ENCODE measurements around the gene SH3BP2. TPM values are rescaled to one million over a fixed set of nuclear protein-coding genes. Genes with fewer than 3 reads are reported as not detected.

Gene SH3BP2
- polyA plus RNA-seq, 3 donors = 19.1 to 478 (median 26.9) TPM

DNA sequence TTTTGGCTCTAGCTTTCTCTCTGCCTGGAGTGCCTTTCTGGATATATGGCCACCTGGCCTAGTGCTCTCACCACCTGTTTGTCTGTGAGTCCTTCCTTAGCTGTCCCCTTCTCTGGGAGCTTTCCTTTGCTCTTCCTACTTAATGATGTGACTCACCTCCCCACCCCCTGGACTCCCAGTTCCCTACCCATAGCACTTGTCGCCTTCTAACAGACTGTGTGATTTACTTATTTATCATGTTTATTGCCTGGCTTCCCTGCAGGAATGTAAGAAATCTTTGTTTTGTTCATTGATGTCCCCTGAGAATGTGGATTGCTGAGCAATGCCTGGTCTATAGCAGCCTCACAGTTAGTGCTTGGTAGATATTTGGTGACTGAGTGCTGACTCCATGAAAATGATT is 69.6 kb downstream of the SH3BP2 start:
- peak overlapping the region in 1 of 2 donors; percentile 24 for H3K27ac ChIP-seq (ENCODE audit: low read depth in 1 of 2, low read length in 2 of 2)
- no peak overlapping the region for H3K9ac ChIP-seq (ENCODE audit: insufficient read depth, low read length, poor library complexity, severe bottlenecking)
- H3K9me3 ChIP-seq (replicated peaks in 1 of 2; ENCODE audit: control insufficient read depth in 1 of 2, insufficient read depth in 1 of 2, low read length in 2 of 2) = no peaks in the 10 kb centered on the region
- no peaks in the 10 kb centered on the region for H3K9me3 Mint-ChIP-seq
- DNase-seq = peak in 1 of 3 donors; percentile 51
- no peak overlapping the region for H3K4me3 Mint-ChIP-seq
- H3K36me3 Mint-ChIP-seq = peaks cover 4 to 16% of the 10 kb centered on the region in 2 donors
- H3K36me3 ChIP-seq (replicated peaks in 1 of 2; ENCODE audit: control insufficient read depth in 1 of 2, insufficient read depth in 2 of 2, low read length in 2 of 2) = peaks cover 0 to 4% of the 10 kb centered on the region in 2 donors
- no peaks in the 10 kb centered on the region for H3K27me3 ChIP-seq (ENCODE audit: control insufficient read depth in 2 of 2, insufficient read depth in 2 of 2, low read length in 2 of 2)
- H3K27ac Mint-ChIP-seq = peak overlapping the region in 3 of 7 donors; percentile 36 to 64 (median 38)
- H4K20me1 ChIP-seq (ENCODE audit: insufficient read depth, low read length) = peaks cover 97% of the 10 kb centered on the region
- intact Hi-C loops (cut with micrococcal nuclease) = no loop called here
- H3K4me1 ChIP-seq (ENCODE audit: control insufficient read depth in 1 of 2, insufficient read depth in 2 of 2, low read length in 2 of 2) = peaks cover 54 to 55% of the 10 kb centered on the region in 2 donors
- no CpG with 5 or more reads among the region's 1 CpG for WGBS (ENCODE audit: insufficient coverage)
- TF ChIP-seq, protein P1, sequence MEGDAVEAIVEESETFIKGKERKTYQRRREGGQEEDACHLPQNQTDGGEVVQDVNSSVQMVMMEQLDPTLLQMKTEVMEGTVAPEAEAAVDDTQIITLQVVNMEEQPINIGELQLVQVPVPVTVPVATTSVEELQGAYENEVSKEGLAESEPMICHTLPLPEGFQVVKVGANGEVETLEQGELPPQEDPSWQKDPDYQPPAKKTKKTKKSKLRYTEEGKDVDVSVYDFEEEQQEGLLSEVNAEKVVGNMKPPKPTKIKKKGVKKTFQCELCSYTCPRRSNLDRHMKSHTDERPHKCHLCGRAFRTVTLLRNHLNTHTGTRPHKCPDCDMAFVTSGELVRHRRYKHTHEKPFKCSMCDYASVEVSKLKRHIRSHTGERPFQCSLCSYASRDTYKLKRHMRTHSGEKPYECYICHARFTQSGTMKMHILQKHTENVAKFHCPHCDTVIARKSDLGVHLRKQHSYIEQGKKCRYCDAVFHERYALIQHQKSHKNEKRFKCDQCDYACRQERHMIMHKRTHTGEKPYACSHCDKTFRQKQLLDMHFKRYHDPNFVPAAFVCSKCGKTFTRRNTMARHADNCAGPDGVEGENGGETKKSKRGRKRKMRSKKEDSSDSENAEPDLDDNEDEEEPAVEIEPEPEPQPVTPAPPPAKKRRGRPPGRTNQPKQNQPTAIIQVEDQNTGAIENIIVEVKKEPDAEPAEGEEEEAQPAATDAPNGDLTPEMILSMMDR (IDR thresholded peaks at IDR 0.05) = no peak
- H3K4me1 Mint-ChIP-seq = peaks cover 68% of the 10 kb centered on the region
- peaks cover 98% of the 10 kb centered on the region for H3K79me2 ChIP-seq (ENCODE audit: insufficient read depth, low read length)
- no peak overlapping the region for H2AFZ ChIP-seq (ENCODE audit: insufficient read depth, low read depth, low read length, poor library complexity, severe bottlenecking)
- no peaks in the 10 kb centered on the region for H3K27me3 Mint-ChIP-seq (ENCODE audit: low read depth in 3 of 3)
- H3K4me2 ChIP-seq (replicated peaks; ENCODE audit: extremely low read depth, low read length, poor library complexity, severe bottlenecking) = peak overlapping the region; percentile 5
- H3K4me3 ChIP-seq (replicated peaks in 1 of 3; ENCODE audit: low read depth in 2 of 3, low read length in 3 of 3) = no peak overlapping the region

DNA sequence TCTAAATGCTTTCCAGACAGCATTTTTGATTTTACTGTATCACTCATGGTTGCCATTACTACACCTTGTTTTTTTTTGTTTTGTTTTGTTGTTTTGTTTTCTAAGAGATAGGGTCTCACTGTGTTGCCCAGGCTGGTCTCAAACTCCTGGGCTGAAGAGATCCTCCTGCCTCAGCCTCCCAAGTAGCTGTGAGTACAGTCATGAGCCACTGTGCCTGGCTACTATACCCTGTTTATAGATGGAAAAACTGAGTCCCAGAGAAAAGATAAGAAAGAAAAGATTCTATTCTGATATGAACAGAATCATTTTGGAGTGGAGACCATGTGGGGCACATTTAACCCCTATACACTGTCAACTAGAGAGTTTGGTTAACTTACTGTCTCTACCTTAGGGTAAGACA is 70.8 kb downstream of the SH3BP2 start:
- no peak overlapping the region for H3K9ac ChIP-seq (ENCODE audit: insufficient read depth, low read length, poor library complexity, severe bottlenecking)
- no peaks in the 10 kb centered on the region for H3K9me3 ChIP-seq (replicated peaks in 1 of 2; ENCODE audit: control insufficient read depth in 1 of 2, insufficient read depth in 1 of 2, low read length in 2 of 2)
- Mint-ChIP-seq H3K4me3 (no peak overlapping the region), H3K36me3 (peaks cover 9 to 23% of the 10 kb centered on the region in 2 donors), H3K27ac (peak overlapping the region in 1 of 7 donors; percentile 36), H3K4me1 (peaks cover 60% of the 10 kb centered on the region), H3K27me3 (ENCODE audit: low read depth in 3 of 3) (no peaks in the 10 kb centered on the region), H3K9me3 (no peaks in the 10 kb centered on the region)
- no peak overlapping the region for H3K4me2 ChIP-seq (replicated peaks; ENCODE audit: extremely low read depth, low read length, poor library complexity, severe bottlenecking)
- peaks cover 0 to 13% of the 10 kb centered on the region in 2 donors for H3K36me3 ChIP-seq (replicated peaks in 1 of 2; ENCODE audit: control insufficient read depth in 1 of 2, insufficient read depth in 2 of 2, low read length in 2 of 2)
- no peak overlapping the region for H3K27ac ChIP-seq (ENCODE audit: low read depth in 1 of 2, low read length in 2 of 2)
- intact Hi-C loops (cut with micrococcal nuclease) = no loop called here
- peaks cover 44% of the 10 kb centered on the region in 2 donors for H3K4me1 ChIP-seq (ENCODE audit: control insufficient read depth in 1 of 2, insufficient read depth in 2 of 2, low read length in 2 of 2)
- no peak for DNase-seq
- H3K4me3 ChIP-seq (replicated peaks in 1 of 3; ENCODE audit: low read depth in 2 of 3, low read length in 3 of 3) = no peak overlapping the region
- H3K27me3 ChIP-seq (ENCODE audit: control insufficient read depth in 2 of 2, insufficient read depth in 2 of 2, low read length in 2 of 2) = no peaks in the 10 kb centered on the region
- H2AFZ ChIP-seq (ENCODE audit: insufficient read depth, low read depth, low read length, poor library complexity, severe bottlenecking) = no peak overlapping the region
- H4K20me1 ChIP-seq (ENCODE audit: insufficient read depth, low read length) = peaks cover 97% of the 10 kb centered on the region
- TF ChIP-seq, protein P1 (IDR thresholded peaks at IDR 0.05) = no peak
- peaks cover 98% of the 10 kb centered on the region for H3K79me2 ChIP-seq (ENCODE audit: insufficient read depth, low read length)
